Caco-2 (cell line): ENCODE data around the gene RBPMS2. TPM values are rescaled to one million over a fixed set of nuclear protein-coding genes. Genes with fewer than 3 reads are reported as not detected.
"Not testable (repeated sequence)": the region's sequence is repeated elsewhere in the genome, so short reads cannot be mapped to it uniquely, and the experiment has no call there.

ENCODE experiments used
- BruUV-seq: library from RNA; stranded (reverse); fragments of 400-500 nt; replicated peaks from 2 replicates; lab custom pipeline; 2021; lab: Mats Ljungman, UMichigan
- CTCF ChIA-PET: fragments of 300-600 bp; sonication (Branson Sonifier 250); formaldehyde crosslinking; loops from one replicate; lab custom pipeline; 2022; ENCODE audit warnings: antibody characterized with exemption; lab: Charles Lee
- POLR2A ChIA-PET: fragments of 300-600 bp; sonication (Branson Sonifier 250); formaldehyde crosslinking; loops from one replicate; lab custom pipeline; 2022; ENCODE audit warnings: antibody characterized with exemption; lab: Charles Lee
- DNase-seq, 2 experiments: peaks; one replicate each; pipeline versions ENCODE4 v3.0.0 to v3.0.0-alpha.2; 2020 to 2022
- H3K27me3 ChIP-seq: replicated peaks from 2 replicates; pipeline ENCODE4 v1.6.0; 2011; ENCODE audit warnings: low read length; ENCODE audit not compliant: control insufficient read depth, insufficient read depth
- H3K36me3 ChIP-seq: 2 replicates; pipeline ENCODE4 v1.5.1; 2011; ENCODE audit warnings: low read length; ENCODE audit not compliant: control insufficient read depth, insufficient read depth
- H3K4me1 ChIP-seq: fragments of 250-450 bp; sonication (Bioruptor Pico); 2 replicates; pipeline ENCODE4 v1.5.1; 2020; ENCODE audit warnings: mild to moderate bottlenecking
- H3K4me3 ChIP-seq: 2 replicates; pipeline ENCODE4 v1.5.1; 2011; ENCODE audit warnings: low read depth, mild to moderate bottlenecking, control low read depth, low read length
- H3K9me3 ChIP-seq: fragments of 250-450 bp; sonication (Bioruptor Pico); 2 replicates; pipeline ENCODE4 v1.5.1; 2020; ENCODE audit warnings: mild to moderate bottlenecking, moderate library complexity
- H3K27ac Mint-ChIP-seq: one replicate; pipeline ENCODE4 v1.8.0; 2022; ENCODE audit warnings: mixed read lengths; ENCODE audit not compliant: unreplicated experiment
- H3K27me3 Mint-ChIP-seq: one replicate; pipeline ENCODE4 v1.8.0; 2022; ENCODE audit warnings: mixed read lengths; ENCODE audit not compliant: insufficient read depth, unreplicated experiment
- H3K36me3 Mint-ChIP-seq: one replicate; pipeline ENCODE4 v1.8.0; 2022; ENCODE audit warnings: mild to moderate bottlenecking, mixed read lengths; ENCODE audit not compliant: insufficient read depth, unreplicated experiment
- H3K4me1 Mint-ChIP-seq: one replicate; pipeline ENCODE4 v1.8.0; 2022; ENCODE audit warnings: low read depth, mixed read lengths; ENCODE audit not compliant: unreplicated experiment
- H3K4me3 Mint-ChIP-seq: one replicate; pipeline ENCODE4 v1.8.0; 2022; ENCODE audit warnings: mild to moderate bottlenecking, moderate library complexity, mixed read lengths; ENCODE audit not compliant: unreplicated experiment
- H3K9me3 Mint-ChIP-seq: one replicate; pipeline ENCODE4 v1.8.0; 2022; ENCODE audit warnings: mixed read lengths; ENCODE audit not compliant: unreplicated experiment
- intact Hi-C: fragments of 100-400 bp; cut with micrococcal nuclease; formaldehyde crosslinking; loops from one replicate; pipeline ENCODE4 v1.10.0; 2022; ENCODE audit not compliant: unreplicated experiment
- total RNA-seq: library from RNA; stranded (reverse); gene quantifications from 2 replicates; pipeline ENCODE4 v1.2.3, GENCODE V29; 2022
- TF ChIP-seq, protein P1 (sequence below), 2 experiments: fragments of 200-600 bp in 1 of 2; IDR thresholded peaks; 1 replicate in 1 of 2; 2 replicates in 1 of 2; pipeline versions ENCODE4 v1.5.1 to v1.8.0; 2011 to 2022; ENCODE audit warnings: antibody characterized with exemption in 1 of 2, control low read depth in 1 of 2, inconsistent platforms in 1 of 2, low read depth in 1 of 2, low read length in 1 of 2, mild to moderate bottlenecking in 1 of 2, moderate library complexity in 1 of 2; ENCODE audit not compliant: insufficient read depth in 1 of 2, severe bottlenecking in 1 of 2, unreplicated experiment in 1 of 2

The RBPMS2 gene
- total RNA-seq, 1 experiment from 2014 or later = 9.3 TPM

DNA sequence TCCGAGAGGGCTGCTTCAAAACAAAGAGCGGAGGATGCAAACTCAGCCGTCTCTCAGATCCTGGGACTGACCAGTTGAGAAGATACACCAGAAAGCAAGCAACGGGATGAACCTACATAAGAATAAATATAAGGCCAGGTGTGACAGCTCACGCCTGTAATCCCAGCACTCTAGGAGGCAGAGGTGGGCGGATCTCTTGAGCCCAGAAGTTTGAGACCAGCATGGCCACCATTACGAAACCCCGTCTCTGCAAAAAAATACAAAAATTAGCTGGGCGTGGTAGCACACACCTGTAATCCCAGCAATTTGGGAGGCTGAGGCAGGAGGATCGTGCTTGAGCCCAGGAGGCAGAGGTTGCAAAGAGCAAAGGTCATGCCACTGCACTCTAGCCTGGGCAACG lies 31.7 kb downstream of the RBPMS2 start:
- TF ChIP-seq, protein P1, sequence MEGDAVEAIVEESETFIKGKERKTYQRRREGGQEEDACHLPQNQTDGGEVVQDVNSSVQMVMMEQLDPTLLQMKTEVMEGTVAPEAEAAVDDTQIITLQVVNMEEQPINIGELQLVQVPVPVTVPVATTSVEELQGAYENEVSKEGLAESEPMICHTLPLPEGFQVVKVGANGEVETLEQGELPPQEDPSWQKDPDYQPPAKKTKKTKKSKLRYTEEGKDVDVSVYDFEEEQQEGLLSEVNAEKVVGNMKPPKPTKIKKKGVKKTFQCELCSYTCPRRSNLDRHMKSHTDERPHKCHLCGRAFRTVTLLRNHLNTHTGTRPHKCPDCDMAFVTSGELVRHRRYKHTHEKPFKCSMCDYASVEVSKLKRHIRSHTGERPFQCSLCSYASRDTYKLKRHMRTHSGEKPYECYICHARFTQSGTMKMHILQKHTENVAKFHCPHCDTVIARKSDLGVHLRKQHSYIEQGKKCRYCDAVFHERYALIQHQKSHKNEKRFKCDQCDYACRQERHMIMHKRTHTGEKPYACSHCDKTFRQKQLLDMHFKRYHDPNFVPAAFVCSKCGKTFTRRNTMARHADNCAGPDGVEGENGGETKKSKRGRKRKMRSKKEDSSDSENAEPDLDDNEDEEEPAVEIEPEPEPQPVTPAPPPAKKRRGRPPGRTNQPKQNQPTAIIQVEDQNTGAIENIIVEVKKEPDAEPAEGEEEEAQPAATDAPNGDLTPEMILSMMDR (IDR thresholded peaks at IDR 0.05; ENCODE audit: insufficient read depth in 1 of 2, low read depth in 1 of 2, low read length in 1 of 2, severe bottlenecking in 1 of 2, unreplicated experiment in 1 of 2) = no peak
- BruUV-seq = no TSS peak
- H3K27me3 ChIP-seq = no peaks in the 10 kb centered on the region
- H3K4me1 ChIP-seq = no peaks in the 10 kb centered on the region
- no peaks in the 10 kb centered on the region for H3K36me3 ChIP-seq
- Mint-ChIP-seq H3K4me3 (no peak overlapping the region), H3K9me3 (no peaks in the 10 kb centered on the region), H3K27ac (no peak overlapping the region), H3K36me3 (no peaks in the 10 kb centered on the region), H3K27me3 (no peaks in the 10 kb centered on the region), H3K4me1 (no peaks in the 10 kb centered on the region)
- DNase-seq = no peak
- ChIA-PET CTCF (interaction anchor here (0.7 kb wide), 1 partner anchor 12 kb away, joined by 3 read pairs; no protein-coding TSS in a partner anchor), POLR2A (no interaction called here)
- intact Hi-C loops = no loop called here
- no peaks in the 10 kb centered on the region for H3K9me3 ChIP-seq
- H3K4me3 ChIP-seq = no peak overlapping the region

DNA sequence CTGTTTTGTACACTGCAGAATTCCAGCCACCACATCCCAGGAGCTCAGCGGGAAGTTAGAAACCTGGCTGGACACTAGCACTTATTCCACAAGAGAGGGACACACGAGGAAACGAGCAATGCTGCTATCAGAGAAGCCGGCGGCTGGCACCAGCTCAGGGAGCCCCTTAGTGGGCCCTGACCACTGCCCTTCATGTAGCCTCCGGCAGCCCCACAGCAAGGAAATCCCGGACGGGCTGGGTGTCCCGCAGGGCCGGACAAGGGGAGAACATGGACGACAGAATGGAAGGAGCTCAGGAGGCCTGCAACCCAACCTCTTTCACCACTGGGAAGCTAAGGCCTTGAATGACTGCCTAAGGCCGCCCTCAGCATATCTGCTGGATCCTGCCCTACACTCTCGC lies 32.5 kb downstream of the RBPMS2 start:
- Histone ChIP-seq H3K4me1 (no peaks in the 10 kb centered on the region), H3K9me3 (no peaks in the 10 kb centered on the region), H3K27me3 (no peaks in the 10 kb centered on the region), H3K4me3 (no peak overlapping the region), H3K36me3 (no peaks in the 10 kb centered on the region)
- ChIA-PET CTCF (interaction anchor here (0.7 kb wide), 1 partner anchor 12 kb away, joined by 3 read pairs; no protein-coding TSS in a partner anchor), POLR2A (no interaction called here)
- TF ChIP-seq, protein P1 (IDR thresholded peaks at IDR 0.05; ENCODE audit: insufficient read depth in 1 of 2, low read depth in 1 of 2, low read length in 1 of 2, severe bottlenecking in 1 of 2, unreplicated experiment in 1 of 2) = no peak
- no peaks in the 10 kb centered on the region for H3K36me3 Mint-ChIP-seq
- H3K4me3 Mint-ChIP-seq = no peak overlapping the region
- BruUV-seq = no TSS peak
- no peaks in the 10 kb centered on the region for H3K9me3 Mint-ChIP-seq
- intact Hi-C loops = no loop called here
- DNase-seq = no peak
- H3K27me3 Mint-ChIP-seq = no peaks in the 10 kb centered on the region
- H3K4me1 Mint-ChIP-seq = no peaks in the 10 kb centered on the region
- no peak overlapping the region for H3K27ac Mint-ChIP-seq

DNA sequence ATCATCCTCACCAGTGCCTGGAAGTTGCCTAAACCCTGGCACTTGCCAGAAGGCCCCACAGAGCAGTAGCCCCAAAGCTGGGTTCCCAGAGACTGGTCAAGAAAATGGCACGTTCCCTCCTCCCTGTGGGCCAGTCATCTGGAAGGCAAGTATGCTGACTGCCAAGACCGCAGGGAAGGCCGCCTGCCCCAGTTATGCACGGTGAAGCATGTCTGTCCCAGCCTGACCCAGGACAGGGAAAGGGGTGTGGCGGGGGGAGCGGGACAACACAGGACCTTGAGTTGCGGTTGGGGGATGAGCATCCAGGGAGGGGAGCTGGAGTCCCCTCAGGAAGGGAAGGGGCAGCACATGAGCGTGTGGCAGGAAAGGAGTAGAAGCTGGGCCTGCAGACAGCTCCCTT lies 33.0 kb downstream of the RBPMS2 start:
- TF ChIP-seq, protein P1 (IDR thresholded peaks at IDR 0.05; ENCODE audit: insufficient read depth in 1 of 2, low read depth in 1 of 2, low read length in 1 of 2, severe bottlenecking in 1 of 2, unreplicated experiment in 1 of 2) = no peak
- Mint-ChIP-seq H3K36me3 (no peaks in the 10 kb centered on the region), H3K27ac (no peak overlapping the region), H3K4me3 (no peak overlapping the region), H3K4me1 (no peaks in the 10 kb centered on the region), H3K9me3 (no peaks in the 10 kb centered on the region), H3K27me3 (no peaks in the 10 kb centered on the region)
- H3K4me3 ChIP-seq = no peak overlapping the region
- ChIA-PET POLR2A (no interaction called here), CTCF (no interaction called here)
- intact Hi-C loops = no loop called here
- no peak for DNase-seq
- H3K36me3 ChIP-seq = no peaks in the 10 kb centered on the region
- H3K27me3 ChIP-seq = no peaks in the 10 kb centered on the region
- BruUV-seq = no TSS peak
- no peaks in the 10 kb centered on the region for H3K4me1 ChIP-seq
- no peaks in the 10 kb centered on the region for H3K9me3 ChIP-seq

DNA sequence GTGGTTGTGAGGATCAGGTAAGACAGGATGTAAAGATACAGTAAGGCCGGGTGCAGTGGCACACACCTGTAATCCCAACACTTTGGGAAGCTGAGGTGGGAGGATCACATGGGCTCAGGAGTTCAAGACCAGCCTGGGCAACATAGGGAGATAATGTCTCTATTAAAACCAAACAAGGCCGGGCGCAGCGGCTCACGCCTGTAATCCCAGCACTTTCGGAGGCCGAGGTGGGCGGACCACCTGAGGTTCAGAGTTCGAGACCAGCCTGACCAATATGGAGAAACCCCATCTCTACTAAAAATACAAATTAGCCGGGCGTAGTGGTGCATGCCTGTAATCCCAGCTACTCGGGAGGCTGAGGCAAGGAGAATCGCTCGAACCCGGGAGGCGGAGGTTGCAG lies 33.7 kb downstream of the RBPMS2 start:
- H3K4me3 Mint-ChIP-seq, H3K9me3 Mint-ChIP-seq, H3K4me1 ChIP-seq, POLR2A ChIA-PET, H3K27ac Mint-ChIP-seq, H3K4me1 Mint-ChIP-seq, DNase-seq, BruUV-seq, H3K36me3 ChIP-seq, H3K4me3 ChIP-seq, CTCF ChIA-PET, H3K36me3 Mint-ChIP-seq, H3K27me3 Mint-ChIP-seq, H3K27me3 ChIP-seq, intact Hi-C loops, H3K9me3 ChIP-seq: not testable (repeated sequence)
